ENCODE results near the gene TSHB.

GRCh38 chr1:115012006-115012405 is 17.6 kb upstream of the TSHB start:
- TF ChIP-seq CTCF (IDR thresholded peaks at IDR 0.05), result no peak
- TF ChIP-seq POLR2A (IDR thresholded peaks at IDR 0.05), result no peak
